K562 (cell line): Measurements from ENCODE around the gene RASD1. TPM values are rescaled to one million over a fixed set of nuclear protein-coding genes. Genes with fewer than 3 reads are reported as not detected.

ENCODE experiments used
- ARHGAP35 ChIP-seq: fragments of 450-650 bp; IDR thresholded peaks from 2 replicates; pipeline ENCODE4 v1.6.1; 2018; ENCODE audit not compliant: partially characterized antibody
- ATF1 ChIP-seq, 2 experiments: fragments of 450-650 bp in 1 of 2; IDR thresholded peaks; 2 replicates each; pipeline ENCODE4 v1.6.1; 2016; ENCODE audit warnings: missing compliant biosample characterization in 1 of 2, missing genetic modification characterization in 1 of 2
- BRCA1 ChIP-seq, 2 experiments: fragments of 450-650 bp in 1 of 2; sonication (generic) in 1 of 2; formaldehyde crosslinking in 1 of 2; IDR thresholded peaks; 2 replicates each; pipeline versions ENCODE4 v1.5.0 to v1.6.1; 2017 to 2020; ENCODE audit warnings: mild to moderate bottlenecking in 1 of 2, missing genetic modification reagents in 1 of 2
- ELF4 ChIP-seq: fragments of 450-650 bp; formaldehyde crosslinking; IDR thresholded peaks from 2 replicates; pipeline ENCODE4 v1.4.0; 2022; ENCODE audit warnings: missing genetic modification characterization
- LCOR ChIP-seq: sonication (generic); formaldehyde crosslinking; IDR thresholded peaks from 2 replicates; pipeline ENCODE4 v1.8.0; 2022; ENCODE audit warnings: mild to moderate bottlenecking, missing genetic modification reagents
- MAFK ChIP-seq: IDR thresholded peaks from 2 replicates; pipeline ENCODE4 v1.6.1; 2011; ENCODE audit warnings: low read length, improper control_type of control experiment
- MAZ ChIP-seq, 2 experiments: fragments of 450-650 bp in 1 of 2; sonication (generic) in 1 of 2; formaldehyde crosslinking; IDR thresholded peaks in 1 of 2; conservative IDR thresholded peaks in 1 of 2; 2 replicates each; pipeline versions ENCODE4 v1.4.0 to v1.5.0; 2020; ENCODE audit warnings: mild to moderate bottlenecking in 1 of 2, missing genetic modification reagents in 1 of 2
- PHB ChIP-seq: fragments of 250-450 bp; sonication (Bioruptor Pico); IDR thresholded peaks from 2 replicates; pipeline ENCODE4 v1.5.0; 2021
- SIX5 ChIP-seq, 2 experiments: IDR thresholded peaks; 2 replicates each; pipeline ENCODE4 v1.6.1; 2011; ENCODE audit warnings: low read length in 2 of 2, borderline replicate concordance in 1 of 2, low read depth in 1 of 2, mild to moderate bottlenecking in 1 of 2, moderate library complexity in 1 of 2; ENCODE audit not compliant: insufficient read depth in 1 of 2
- SMAD1 ChIP-seq: fragments of 150-350 bp; IDR thresholded peaks from 2 replicates; pipeline ENCODE4 v1.6.1; 2014; ENCODE audit warnings: low read length, low read depth; ENCODE audit not compliant: partially characterized antibody
- SMARCA5 ChIP-seq: fragments of 450-650 bp; IDR thresholded peaks from 2 replicates; pipeline ENCODE4 v1.6.1; 2016
- SUPT5H ChIP-seq: fragments of 450-650 bp; IDR thresholded peaks from 2 replicates; pipeline ENCODE4 v1.6.1; 2016
- TCF15 ChIP-seq: fragments of 250-450 bp; sonication (Bioruptor Pico); IDR thresholded peaks from 2 replicates; pipeline ENCODE4 v1.8.0; 2022; ENCODE audit warnings: moderate library complexity, mild to moderate bottlenecking, inconsistent platforms
- TCF7L2 ChIP-seq: fragments of 150-350 bp; IDR thresholded peaks from 2 replicates; pipeline ENCODE4 v1.6.1; 2016; ENCODE audit warnings: low read depth, mild to moderate bottlenecking, low read length, moderate library complexity
- U2AF1 ChIP-seq: fragments of 200-400 bp; formaldehyde crosslinking; optimal IDR thresholded peaks from 2 replicates; pipeline ENCODE3; 2017; ENCODE audit warnings: mild to moderate bottlenecking, low read depth, low read length, moderate library complexity
- VEZF1 ChIP-seq: fragments of 200-800 bp; sonication (Bioruptor generic); IDR thresholded peaks from 2 replicates; pipeline ENCODE4 v1.6.1; 2017; ENCODE audit warnings: missing genetic modification characterization, missing compliant biosample characterization
- ZBED1 ChIP-seq: IDR thresholded peaks from 2 replicates; pipeline ENCODE4 v1.6.1; 2014
- ZBTB11 ChIP-seq, 3 experiments: fragments of 200-800 bp in 1 of 3; fragments of 250-450 bp in 1 of 3; fragments of 450-650 bp in 1 of 3; sonication (Bioruptor Pico) in 1 of 3; sonication (Bioruptor generic) in 1 of 3; formaldehyde crosslinking in 1 of 3; IDR thresholded peaks; 2 replicates each; pipeline versions ENCODE4 v1.6.1 to v1.8.0; 2016 to 2022; ENCODE audit warnings: mild to moderate bottlenecking in 2 of 3, missing genetic modification characterization in 2 of 3, missing compliant biosample characterization in 1 of 3, moderate library complexity in 1 of 3
- ZBTB8A ChIP-seq: fragments of 450-650 bp; IDR thresholded peaks from 2 replicates; pipeline ENCODE4 v1.6.1; 2018; ENCODE audit warnings: mild to moderate bottlenecking, moderate library complexity; ENCODE audit not compliant: partially characterized antibody
- ZNF121 ChIP-seq: sonication (generic); formaldehyde crosslinking; conservative IDR thresholded peaks from 2 replicates; pipeline ENCODE4 v1.8.0; 2022; ENCODE audit warnings: missing genetic modification reagents
- ZNF324 ChIP-seq: fragments of 250-450 bp; sonication (Bioruptor Pico); IDR thresholded peaks from 2 replicates; pipeline ENCODE4 v1.4.0; 2020; ENCODE audit warnings: mild to moderate bottlenecking
- ZNF445 ChIP-seq: fragments of 250-450 bp; sonication (Bioruptor Pico); IDR thresholded peaks from 2 replicates; pipeline ENCODE4 v1.4.0; 2020; ENCODE audit warnings: low read depth, mild to moderate bottlenecking, moderate library complexity
- ZZZ3 ChIP-seq: fragments of 450-650 bp; IDR thresholded peaks from 2 replicates; pipeline ENCODE4 v1.6.1; 2016; ENCODE audit warnings: antibody characterized with exemption, mild to moderate bottlenecking, moderate library complexity
- polyA plus RNA-seq, 8 experiments: library from polyadenylated mRNA; depleted of rRNA in 4 of 8; stranded (reverse) in 5 of 8; unstranded in 3 of 8; fragments of >200 nt; fragmentation: Nextera tagmentation in 2 of 8; fragmentation: Illumina TruSeq in 1 of 8; extraction: Ambion mirVana in 2 of 8; extraction: Trizol in 1 of 8; gene quantifications; 2 replicates each; pipeline versions ENCODE4 v1.2.1 to v1.2.3, GENCODE V29; 2011 to 2014; ENCODE audit warnings: inconsistent platforms in 1 of 8, missing spikeins in 1 of 8
- total RNA-seq, 7 experiments: library from RNA; depleted of rRNA in 6 of 7; stranded (reverse); fragments of >200 nt in 6 of 7; fragmentation: Illumina TruSeq in 2 of 7; extraction: Trizol in 2 of 7; gene quantifications; 2 replicates each; pipeline versions ENCODE4 v1.2.1 to v1.2.3, GENCODE V29; 2011 to 2021; ENCODE audit warnings: low replicate concordance in 1 of 7

The RASD1 gene
- total and polyA plus RNA-seq, 9 of the 15 experiments (the other 6 are each of a cell fraction or from before 2014, with no cell fraction given), result 0.11 TPM; not detected in 8

GRCh38 chr17:17476865-17477467 is 19.2 kb downstream of the RASD1 start, which contains the start of gene MED9 (continued):
- TF ChIP-seq SIX5 (IDR thresholded peaks at IDR 0.05; ENCODE audit: borderline replicate concordance in 1 of 2, insufficient read depth in 1 of 2, low read depth in 1 of 2, low read length in 2 of 2), result peak in 1 of 2 experiments; percentile 42; a peak in 1 of 4 replicates
- no peak for TF ChIP-seq ELF4 (CRISPR knock-in tag)
- TF ChIP-seq ZBTB8A, result no peak
- TF ChIP-seq VEZF1 (CRISPR knock-in tag), result peak; percentile 95
- TF ChIP-seq U2AF1, result no peak
- TF ChIP-seq PHB (CRISPR knock-in tag), result no peak
- no peak for TF ChIP-seq ZNF121 (CRISPR knock-in tag)
- no peak for TF ChIP-seq SMAD1
- TF ChIP-seq TCF7L2, result no peak
- TF ChIP-seq BRCA1 (IDR thresholded peaks at IDR 0.05), result no peak
- TF ChIP-seq BRCA1 (CRISPR knock-in tag; IDR thresholded peaks at IDR 0.05), result no peak
- TF ChIP-seq ZNF445 (CRISPR knock-in tag), result no peak
- TF ChIP-seq ATF1 (CRISPR knock-in tag; IDR thresholded peaks at IDR 0.05), result peak; percentile 98
- TF ChIP-seq ATF1 (tag; IDR thresholded peaks at IDR 0.05), result peak; percentile 98
- TF ChIP-seq ZBTB11 (CRISPR knock-in tag; IDR thresholded peaks at IDR 0.05), result no peak
- TF ChIP-seq LCOR (CRISPR knock-in tag), result no peak
- no peak for TF ChIP-seq TCF15 (CRISPR knock-in tag)
- peak; percentile 93 to 97 for TF ChIP-seq MAZ (CRISPR knock-in tag; conservative IDR thresholded peaks at IDR 0.05 in 1 of 2, IDR thresholded peaks at IDR 0.05 in 1 of 2)
- TF ChIP-seq SUPT5H, result peak; percentile 74
- TF ChIP-seq ZBED1, result no peak
- TF ChIP-seq ZZZ3, result no peak
- TF ChIP-seq SMARCA5, result no peak
- no peak for TF ChIP-seq MAFK
- no peak for TF ChIP-seq ZNF324 (CRISPR knock-in tag)
- TF ChIP-seq ARHGAP35, result no peak
